RPMI8226 (cell line): ENCODE results near the gene RIPPLY2.
A peak's percentile ranks its signal among the peaks of the same experiment; 100 is the strongest.
"Not testable (repeated sequence)": the region's sequence is repeated elsewhere in the genome, so short reads cannot be mapped to it uniquely, and the experiment has no call there.

Experiments
- DNase-seq: peaks from one replicate; pipeline ENCODE4 v3.0.0-alpha.2; 2015

The RIPPLY2 gene

DNA sequence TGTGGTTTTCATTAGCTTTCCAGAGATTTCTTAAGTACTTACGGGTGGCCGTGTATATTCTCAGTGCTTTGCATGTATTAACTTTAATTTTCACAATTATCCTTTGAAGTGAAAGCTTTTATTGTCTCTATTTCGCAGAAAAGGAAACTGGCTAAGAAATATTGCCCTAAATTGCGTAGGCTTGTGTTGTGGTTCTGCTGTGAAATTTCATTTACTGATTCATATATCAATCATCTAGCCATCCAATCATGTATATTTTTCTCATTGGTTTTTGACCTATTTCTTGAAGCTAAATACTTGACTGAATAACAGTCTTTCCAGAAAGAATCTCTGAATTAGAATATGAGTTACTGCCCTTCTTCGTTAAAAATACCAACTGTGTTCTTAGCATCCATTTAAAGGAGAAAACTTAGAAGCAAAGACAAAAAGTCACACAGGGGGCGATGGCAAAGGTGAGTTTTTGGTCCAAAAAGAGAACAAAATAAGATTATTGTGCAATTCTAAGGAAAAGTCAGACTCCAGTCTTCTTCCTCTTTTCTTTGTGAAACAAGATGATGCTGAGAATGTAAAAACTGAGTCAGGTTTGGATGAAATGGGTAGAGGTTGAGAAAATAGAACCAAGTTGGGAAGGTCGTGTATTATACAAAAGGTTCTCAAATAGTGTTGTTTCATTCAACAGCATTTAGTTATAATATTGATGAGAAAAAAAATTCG lies 7.8 kb downstream of the RIPPLY2 start:
- DNase-seq, result no peak

DNA sequence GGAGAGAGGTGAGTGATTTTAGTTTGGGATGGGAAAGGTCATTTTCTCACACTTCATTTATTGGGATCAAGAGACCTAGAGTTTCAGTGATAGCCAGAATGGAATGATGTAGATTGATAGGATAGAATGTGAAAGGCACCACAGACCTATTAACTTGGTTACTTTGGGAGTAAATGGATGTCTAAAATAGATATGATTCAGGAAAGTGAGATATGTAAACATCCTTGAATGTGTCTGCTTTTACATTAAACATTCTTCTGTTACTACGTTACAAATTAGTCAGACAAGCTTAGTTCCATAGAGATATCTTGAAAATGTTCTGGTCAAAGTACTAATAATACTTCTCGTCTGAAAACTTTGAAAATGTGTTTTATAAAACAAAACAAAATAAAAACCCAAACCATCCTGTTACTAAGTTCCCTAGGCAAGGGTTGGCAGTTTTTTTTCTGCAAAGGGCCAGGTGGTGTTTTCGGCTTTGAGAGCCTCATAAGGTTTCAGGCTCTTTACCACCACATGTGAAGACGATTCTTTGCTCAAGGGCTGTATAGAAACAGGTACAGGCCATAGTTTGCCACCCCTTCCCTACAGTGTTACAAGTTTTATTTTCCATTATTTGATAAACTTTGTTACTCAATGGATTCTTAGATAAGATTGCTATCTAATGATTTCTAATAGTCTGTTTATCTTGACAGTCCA lies 9.8 kb downstream of the RIPPLY2 start:
- DNase-seq, result no peak

DNA sequence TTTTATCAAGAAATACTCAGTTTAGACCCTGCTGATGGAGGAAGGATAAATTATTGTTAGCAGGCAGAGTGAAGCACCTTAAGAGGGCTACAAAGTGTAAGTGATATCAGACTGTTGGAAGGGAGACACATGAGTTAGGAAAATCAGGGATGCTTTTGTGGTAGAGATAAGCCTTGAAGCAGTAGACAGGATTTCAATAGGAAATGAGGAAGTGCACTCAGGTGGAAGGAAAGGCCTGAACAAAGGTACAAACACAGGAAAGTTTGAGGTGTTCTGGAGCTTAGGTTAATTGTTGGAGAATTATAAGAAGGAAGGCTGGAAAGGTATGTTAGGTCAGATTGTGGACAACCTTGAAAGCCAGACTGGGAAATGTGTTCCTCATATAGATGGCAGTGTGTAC lies 13.9 kb downstream of the RIPPLY2 start:
- no peak for DNase-seq

DNA sequence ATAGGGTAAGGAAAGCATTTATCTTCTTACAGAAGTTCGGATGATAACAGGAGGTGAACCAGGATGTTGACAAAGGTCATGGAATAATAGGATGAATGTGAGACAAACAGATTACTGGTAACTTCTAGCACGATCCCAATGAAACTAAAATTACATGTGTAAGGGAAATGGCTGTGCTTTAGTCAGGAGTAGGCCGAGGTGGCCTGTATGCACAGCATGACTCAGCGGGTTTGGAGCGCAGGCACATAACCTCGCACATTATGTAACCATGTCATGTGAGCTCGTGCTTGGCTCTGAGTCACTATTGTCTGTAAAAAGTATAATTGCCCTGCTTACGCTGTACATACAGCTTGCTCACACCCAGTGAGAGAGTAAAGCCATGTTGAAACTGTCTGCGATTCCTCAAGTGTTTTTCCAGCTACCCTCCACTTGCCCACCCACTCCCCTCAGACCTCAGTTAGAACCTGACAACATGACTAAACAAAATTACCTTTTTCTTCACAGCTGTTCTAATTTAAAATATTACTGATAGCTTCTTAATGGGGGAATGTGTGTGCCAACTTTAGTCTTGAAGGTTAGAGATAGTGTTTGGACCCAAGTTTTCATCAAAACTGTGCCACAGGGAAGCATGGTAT lies 14.5 kb downstream of the RIPPLY2 start:
- no peak for DNase-seq

DNA sequence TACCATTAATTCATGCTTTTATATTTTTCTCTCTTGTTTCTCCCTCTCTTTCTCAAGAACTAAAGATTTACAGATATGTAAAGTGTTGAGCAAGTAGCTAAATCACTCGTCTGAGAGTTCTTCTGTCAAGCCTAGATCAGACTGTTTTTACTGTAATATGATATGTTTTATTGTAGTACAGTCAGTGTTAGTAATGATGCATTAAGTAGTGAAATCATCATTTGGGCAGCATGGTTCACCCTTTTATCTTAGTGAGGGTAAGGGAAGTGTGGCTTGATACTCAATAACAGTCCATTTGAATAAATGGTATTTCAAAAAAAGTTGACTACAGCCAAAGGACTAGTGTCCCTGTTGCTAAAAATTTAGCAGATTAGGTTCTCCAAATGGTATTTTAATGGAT lies 15.5 kb downstream of the RIPPLY2 start:
- DNase-seq, result no peak

DNA sequence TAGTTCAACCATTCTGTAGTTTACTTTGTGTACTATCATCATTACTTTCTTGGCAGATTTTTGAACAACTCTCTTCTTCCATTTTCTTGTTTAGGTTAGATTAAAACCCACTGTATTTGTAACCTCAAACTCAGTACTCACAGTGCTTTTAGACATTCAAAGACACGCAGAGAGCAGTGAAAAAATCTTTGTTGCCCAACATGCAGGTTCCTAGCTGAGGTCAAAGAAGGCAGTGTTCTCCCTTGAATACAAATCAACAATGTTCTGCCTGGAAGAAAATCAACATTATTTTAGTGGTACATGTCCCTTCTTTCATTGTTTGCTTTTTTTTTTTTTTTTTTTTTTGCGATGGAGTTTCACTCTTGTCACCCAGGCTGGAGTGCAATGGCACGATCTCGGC lies 17.5 kb downstream of the RIPPLY2 start:
- DNase-seq, result no peak

DNA sequence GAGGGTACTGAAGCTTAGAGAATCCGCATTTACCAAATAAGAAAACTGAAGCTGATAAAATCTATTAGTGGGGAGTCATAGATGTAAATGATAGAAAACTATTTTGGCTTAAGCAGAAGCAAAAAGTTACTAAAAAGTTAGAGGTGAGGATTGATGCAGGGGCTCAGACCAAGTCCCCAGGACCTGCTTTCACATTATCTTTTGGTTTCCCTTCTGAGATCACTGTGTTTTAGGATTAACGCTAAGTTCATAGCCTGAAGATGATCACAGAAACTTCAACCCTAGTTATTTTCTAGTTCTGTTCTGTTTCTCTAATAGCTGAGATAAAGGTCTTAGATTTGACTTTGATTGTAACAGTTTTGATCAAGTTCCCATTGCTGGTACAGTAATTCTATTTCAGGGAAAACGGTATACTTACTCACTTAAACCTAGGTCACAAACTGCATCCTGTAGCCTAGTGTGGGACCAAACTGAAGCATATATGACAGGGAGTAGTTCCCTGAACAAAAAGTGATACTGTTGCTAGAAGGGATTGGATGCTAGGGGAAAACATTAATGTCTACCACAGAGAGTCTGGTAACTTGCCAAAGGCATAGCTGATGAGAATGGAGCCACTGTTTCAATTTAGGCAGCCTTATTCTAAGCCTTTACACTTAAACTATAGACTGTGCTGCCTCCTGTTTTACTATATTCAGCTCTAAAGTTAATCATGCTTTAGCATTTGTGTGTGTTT lies 19.4 kb downstream of the RIPPLY2 start:
- DNase-seq, result no peak

DNA sequence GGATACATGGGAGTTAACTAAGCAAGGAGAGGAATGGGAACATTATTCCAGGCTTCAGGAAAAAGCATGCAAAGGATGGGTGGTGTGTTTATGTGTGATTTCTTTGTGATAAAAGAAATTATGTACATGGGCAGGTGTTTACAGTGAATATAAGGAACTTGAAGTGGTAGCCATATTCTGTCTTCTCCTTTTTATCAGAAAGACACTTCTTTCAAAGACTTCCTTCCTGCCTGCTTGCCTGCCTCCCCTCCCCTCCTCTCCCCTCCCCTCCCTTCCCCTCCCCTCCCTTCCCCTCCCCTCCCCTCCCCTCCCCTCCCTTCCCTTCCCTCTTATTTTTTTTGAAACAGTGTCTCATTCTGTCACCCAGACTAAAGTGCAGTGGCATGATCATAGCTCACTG lies 20.7 kb downstream of the RIPPLY2 start:
- DNase-seq, result no peak

DNA sequence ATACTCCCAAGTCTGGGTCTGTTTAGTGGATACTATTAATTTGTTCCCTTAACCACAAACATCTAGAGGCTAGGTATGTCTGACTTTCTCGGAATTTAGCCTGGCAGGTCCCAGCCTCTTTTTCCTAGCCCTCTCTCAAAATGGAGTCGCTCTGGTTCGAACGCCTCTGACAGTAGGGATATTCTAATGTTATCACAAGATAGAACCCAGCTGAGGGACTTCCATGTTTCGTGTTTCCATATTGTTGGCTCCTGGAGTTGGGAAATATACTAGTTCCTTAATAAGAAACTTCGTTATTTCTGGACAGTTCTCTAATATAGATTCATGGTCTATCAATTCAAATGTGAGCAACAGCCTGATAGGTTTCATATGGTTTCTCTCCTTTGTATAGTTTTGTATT lies 22.7 kb downstream of the RIPPLY2 start:
- DNase-seq, result no peak

DNA sequence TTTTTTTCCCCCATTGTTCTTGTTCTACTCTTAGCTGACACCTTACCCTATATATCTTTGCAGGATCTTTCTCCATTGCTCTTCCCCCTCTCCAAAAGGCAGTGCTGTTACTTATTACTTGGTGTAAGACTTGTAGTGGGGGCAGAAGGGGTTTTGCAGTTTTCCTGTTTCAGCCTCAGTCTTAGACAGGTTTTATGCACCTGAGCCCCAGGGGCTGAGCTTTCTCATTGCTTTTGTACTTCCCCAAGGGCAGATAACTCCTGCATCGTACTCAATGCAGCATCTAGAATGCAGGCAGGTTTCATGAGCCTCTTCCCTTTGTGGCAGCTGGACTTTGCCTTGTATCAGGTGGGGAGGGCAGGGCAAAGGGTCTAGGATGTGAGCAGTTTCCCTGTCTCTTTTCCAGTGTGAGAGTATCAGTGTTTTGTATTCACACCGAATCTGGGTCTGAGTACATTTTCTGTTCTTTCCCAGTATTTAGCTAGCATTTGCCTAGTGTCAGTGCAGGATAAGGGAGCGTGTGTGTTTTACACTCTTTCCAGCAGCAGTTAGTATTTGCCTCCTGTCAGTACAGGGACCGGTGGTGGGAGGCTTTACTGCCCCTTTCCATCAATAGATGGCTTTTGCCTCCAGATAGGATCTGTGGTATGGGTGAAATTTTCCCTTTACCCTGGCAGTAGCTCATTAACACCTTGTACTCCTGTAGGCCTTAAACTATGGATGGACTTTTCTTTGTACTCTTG lies 25.9 kb downstream of the RIPPLY2 start:
- no peak for DNase-seq

DNA sequence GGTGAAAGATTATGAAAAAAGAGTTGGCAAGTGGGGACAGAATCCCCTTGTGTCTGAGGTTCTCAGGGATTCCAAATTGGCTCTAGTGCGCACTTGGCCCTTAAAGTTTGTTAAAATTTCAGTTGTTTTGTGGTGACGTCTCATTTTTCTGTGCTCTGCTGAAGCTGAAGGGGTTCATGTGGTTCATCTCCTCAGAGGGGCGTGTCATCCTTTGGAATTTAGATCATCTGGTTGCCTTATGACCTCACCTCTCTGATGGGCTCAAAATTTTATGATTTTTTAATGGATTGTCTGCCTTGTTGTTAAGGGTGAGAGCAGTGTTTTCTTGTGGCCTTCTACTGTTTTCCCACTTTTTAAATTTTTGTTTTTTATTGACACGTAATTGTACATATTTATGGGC lies 26.6 kb downstream of the RIPPLY2 start:
- no peak for DNase-seq

DNA sequence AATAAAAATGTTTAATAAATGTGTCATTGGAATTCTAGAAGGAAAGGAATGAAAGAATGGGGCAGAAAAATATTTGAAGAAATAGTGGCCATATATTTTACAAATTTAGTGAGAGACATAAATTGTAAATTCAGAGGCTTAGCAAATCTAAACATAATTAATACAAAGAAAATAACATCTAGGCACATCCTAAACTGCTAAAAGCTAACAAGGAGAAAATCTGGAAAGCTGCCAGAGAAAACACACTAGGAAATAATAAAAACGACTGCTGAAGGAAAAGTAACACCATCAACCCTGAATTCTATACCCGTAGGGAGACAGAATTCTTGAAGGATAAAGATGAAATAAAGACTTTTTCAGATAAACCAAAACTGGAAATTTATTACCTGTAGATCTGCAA lies 30.1 kb downstream of the RIPPLY2 start:
- DNase-seq, result no peak

DNA sequence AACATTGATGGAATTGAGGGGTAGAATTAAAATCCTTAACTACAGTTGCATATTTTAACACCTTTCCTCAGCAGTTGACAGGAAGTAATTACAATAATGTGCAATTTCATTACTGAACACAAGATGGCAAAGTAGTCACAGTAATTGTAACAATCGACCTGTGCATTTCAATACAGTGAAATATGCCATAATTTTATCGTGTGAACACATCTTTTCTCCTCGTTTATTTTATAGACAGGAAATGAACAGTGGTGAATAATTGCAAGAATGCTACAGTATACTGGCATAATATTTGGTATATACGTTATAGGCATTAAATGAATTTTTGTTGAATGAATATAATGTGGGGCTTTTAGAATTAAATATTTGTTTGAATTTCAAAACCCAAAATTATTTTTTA lies 31.4 kb downstream of the RIPPLY2 start:
- peak; percentile 41 for DNase-seq

DNA sequence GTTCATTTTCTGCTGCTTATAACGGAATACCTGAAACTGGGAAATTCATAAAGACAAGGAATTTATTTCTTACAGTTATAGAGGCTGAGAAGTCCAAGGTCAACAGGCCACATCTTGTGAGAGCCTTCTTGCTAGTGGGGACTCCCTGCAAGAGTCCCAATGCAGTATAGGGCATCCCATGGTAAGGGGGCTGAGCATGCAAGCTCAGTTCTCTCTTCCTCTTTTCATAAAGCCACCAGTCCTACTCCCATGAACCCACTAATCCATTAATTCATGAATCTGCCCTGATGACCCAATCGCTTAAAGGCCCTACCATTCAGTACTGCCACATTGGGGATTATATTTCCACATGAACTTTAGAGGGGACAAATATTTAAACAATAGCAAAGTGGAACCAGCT lies 32.8 kb downstream of the RIPPLY2 start:
- no peak for DNase-seq

DNA sequence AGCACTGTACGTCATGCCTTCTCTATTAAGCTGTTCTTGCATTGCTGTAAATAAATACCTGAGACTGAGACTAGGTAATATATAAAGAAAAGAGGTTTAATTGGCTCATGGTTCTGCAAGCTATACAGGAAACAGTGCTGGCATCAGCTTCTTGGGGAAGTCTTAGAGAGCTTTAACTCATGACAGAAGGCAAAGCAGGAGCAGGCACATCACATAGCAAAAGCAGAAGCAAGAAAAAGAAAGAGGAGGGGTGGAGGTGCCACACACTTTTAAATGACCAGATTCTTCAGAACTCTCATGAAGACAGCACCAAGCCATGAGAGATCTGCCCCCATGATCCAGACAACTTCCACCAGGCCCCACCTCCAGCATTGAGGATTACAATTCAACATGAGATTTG lies 36.5 kb downstream of the RIPPLY2 start:
- DNase-seq, result no peak

DNA sequence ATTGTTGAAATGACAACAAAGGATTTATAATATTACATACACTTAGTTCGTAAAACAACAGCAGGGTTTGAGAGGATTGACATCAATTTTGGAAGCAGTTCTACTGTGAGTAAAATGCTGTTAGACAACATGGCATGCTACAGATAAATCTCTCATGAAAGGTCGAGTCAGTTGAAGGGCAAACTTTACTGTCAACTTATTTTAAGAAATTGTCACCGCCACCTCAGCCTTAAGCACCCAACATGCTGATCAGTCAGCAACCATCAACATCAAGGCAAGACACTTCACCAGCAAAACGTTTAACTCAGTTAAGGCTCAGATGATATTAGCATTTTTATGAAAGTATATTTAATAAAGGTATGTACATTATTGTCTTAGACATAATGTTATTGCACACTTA lies 37.4 kb downstream of the RIPPLY2 start:
- no peak for DNase-seq

DNA sequence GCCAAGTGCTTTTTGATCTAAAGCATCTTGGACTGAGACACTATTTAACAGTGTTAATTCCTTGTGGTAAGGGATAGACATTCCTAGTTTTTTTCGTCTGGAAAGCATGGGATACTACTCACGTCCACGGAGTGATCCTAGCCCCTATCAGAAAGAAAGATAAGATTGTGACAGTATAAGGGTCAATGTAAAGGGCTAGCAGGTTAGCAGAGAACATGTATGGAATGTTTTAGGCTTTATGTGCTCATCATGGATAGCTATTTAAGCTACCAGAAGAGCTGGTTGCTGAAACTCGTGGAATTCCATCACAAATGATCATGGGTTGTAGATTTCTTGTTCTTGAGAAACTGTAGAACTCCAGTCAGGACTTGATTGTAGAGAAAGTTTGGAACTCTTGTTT lies 38.4 kb downstream of the RIPPLY2 start:
- no peak for DNase-seq

DNA sequence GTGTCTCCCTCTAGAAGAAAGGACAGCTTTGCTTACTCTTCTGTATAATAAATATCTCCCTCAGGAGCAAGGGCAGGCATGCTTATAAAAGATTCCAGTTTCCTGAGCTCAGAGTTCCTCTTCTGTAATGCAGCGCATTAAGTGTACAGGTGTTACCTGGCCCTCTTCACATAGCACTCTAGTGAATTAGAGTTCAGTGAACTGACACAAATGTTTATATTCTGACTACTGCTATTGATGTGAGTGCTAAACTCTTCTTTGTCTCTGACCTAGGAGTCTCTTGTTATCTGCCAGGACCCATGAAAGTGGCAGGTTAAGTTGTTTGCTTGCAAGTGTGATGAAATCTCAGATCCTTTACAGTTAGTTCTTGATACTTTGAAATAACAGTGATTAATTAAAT lies 39.9 kb downstream of the RIPPLY2 start:
- DNase-seq, result no peak

DNA sequence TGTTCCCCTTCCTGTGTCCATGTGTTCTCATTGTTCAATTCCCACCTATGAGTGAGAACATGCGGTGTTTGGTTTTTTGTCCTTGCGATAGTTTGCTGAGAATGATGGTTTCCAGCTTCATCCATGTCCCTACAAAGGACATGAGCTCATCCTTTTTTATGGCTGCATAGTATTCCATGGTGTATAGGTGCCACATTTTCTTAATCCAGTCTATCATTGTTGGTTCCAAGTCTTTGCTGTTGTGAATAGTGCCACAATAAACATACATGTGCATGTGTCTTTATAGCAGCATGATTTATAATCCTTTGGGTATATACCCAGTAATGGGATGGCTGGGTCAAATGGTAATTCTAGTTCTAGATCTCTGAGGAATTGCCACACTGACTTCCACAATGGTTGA lies 43.9 kb downstream of the RIPPLY2 start:
- not testable (repeated sequence) for DNase-seq

DNA sequence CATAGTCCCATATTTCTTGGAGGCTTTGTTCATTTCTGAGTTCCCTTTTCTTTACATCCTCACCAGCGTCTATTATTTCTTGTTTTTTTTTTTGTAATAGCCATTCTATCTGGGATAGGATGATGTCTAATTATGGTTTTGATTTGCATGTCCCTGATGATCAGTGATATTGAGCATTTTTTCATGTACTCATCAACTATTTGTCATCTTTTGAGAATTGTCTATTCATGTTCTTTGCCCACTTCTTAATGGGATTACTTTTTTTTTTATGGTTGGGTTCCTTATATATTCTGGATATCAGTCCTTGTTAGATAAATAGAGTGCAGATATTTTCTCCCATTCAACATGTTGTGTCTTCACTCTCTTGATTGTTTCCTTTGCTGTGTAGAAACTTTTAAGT lies 48.5 kb downstream of the RIPPLY2 start:
- DNase-seq, result no peak

DNA sequence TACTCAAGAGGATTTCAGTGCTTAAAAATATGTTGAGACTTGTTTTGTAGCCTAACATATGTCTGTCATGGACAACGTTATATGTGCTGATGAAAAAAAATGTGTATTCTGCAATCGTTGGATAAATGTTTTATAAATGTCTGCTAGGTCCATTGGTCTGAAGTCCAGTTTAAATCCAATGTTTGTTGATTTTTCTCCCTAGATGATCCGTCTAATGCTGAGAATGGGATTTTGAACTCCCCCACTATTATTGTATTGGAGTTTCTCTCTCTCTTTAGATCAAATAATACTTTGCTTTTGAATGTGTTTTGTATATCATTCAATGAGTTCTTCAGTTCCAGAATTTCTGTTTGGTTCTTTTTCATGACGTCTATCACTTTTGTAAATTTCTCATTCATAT lies 51.2 kb downstream of the RIPPLY2 start:
- no peak for DNase-seq

DNA sequence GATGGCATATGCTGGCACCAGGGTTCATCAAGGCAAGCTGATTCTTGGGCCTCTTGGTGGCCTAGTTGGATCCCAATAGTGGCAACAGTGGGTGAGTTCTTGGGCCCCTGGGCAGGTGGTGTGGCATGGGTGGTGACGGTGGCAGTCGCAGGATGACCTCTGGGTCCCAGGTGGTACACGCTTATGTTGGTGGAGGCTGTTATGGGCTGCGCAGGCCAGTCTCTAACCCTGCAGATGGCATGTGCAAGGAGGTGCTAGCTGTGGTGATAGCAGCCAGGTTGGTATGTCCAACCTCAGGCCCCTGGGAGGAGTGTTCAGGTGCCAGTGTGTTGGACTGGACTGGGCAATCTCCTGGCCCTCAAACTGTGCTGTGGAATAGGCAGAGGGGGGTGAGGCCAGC lies 52.5 kb downstream of the RIPPLY2 start:
- DNase-seq, result no peak
